ENCODE data around the gene NCEH1. TPM values are rescaled to one million over a fixed set of nuclear protein-coding genes. Genes with fewer than 3 reads are reported as not detected.

Gene NCEH1
- total and polyA plus RNA-seq, 10 donors = 3.8 to 30.7 (median 16.9) TPM

GRCh38 chr3:172694573-172695246, 16.2 kb downstream of the NCEH1 start:
- intact Hi-C loops (cut with DNase I; ENCODE audit: low total_unique reads) = no loop called here

GRCh38 chr3:172692751-172693338, 18.0 kb downstream of the NCEH1 start:
- TF ChIP-seq POLR2AphosphoS5 (IDR thresholded peaks at IDR 0.05) (no peak), POLR2A (IDR thresholded peaks at IDR 0.05) (no peak), CTCF (IDR thresholded peaks at IDR 0.05 in 8 of 11, conservative IDR thresholded peaks at IDR 0.05 in 3 of 11) (no peak)
- 53 to 68% (median 64%) methylated on average over 2 of the region's 2 CpGs for WGBS, 5 donors
- intact Hi-C loops (cut with DNase I; ENCODE audit: low total_unique reads) = no loop called here

More at GRCh38 chr3:172694573-172695246, 16.2 kb downstream of the NCEH1 start:
- no peaks in the 10 kb centered on the region for H3K36me3 ChIP-seq
- H3K27ac ChIP-seq = no peak overlapping the region
- H3K4me1 ChIP-seq = peaks cover 0 to 36% (median 23%) of the 10 kb centered on the region in 6 donors
- H3K9me3 ChIP-seq = no peaks in the 10 kb centered on the region
- no peak overlapping the region for H3K4me3 ChIP-seq
- TF ChIP-seq POLR2A (IDR thresholded peaks at IDR 0.05) (no peak), POLR2AphosphoS5 (IDR thresholded peaks at IDR 0.05) (no peak), CTCF (IDR thresholded peaks at IDR 0.05 in 8 of 11, conservative IDR thresholded peaks at IDR 0.05 in 3 of 11) (no peak)
- 65 to 85% (median 77%) methylated on average over 4 of the region's 4 CpGs for WGBS, 5 donors
- no peaks in the 10 kb centered on the region for H3K27me3 ChIP-seq (replicated peaks in 1 of 7)
- DNase-seq = no peak

GRCh38 chr3:172690936-172691335, 19.9 kb downstream of the NCEH1 start:
- WGBS, 5 donors = 90 to 100% (median 96%) methylated on average over 1 of the region's 1 CpG
- no peak for DNase-seq
- H3K4me1 ChIP-seq = peaks cover 0 to 19% (median 10%) of the 10 kb centered on the region in 6 donors
- no peaks in the 10 kb centered on the region for H3K27me3 ChIP-seq (replicated peaks in 1 of 7)
- H3K9me3 ChIP-seq = no peaks in the 10 kb centered on the region
- H3K36me3 ChIP-seq = no peaks in the 10 kb centered on the region
- H3K4me3 ChIP-seq = no peak overlapping the region
- TF ChIP-seq POLR2A (IDR thresholded peaks at IDR 0.05) (no peak), POLR2AphosphoS5 (IDR thresholded peaks at IDR 0.05) (no peak), CTCF (IDR thresholded peaks at IDR 0.05 in 8 of 11, conservative IDR thresholded peaks at IDR 0.05 in 3 of 11) (no peak)
- intact Hi-C loops (cut with DNase I; ENCODE audit: low total_unique reads) = no loop called here
- no peak overlapping the region for H3K27ac ChIP-seq

More at GRCh38 chr3:172692751-172693338, 18.0 kb downstream of the NCEH1 start:
- no peaks in the 10 kb centered on the region for H3K9me3 ChIP-seq
- peaks cover 0 to 20% (median 10%) of the 10 kb centered on the region in 6 donors for H3K4me1 ChIP-seq
- no peak overlapping the region for H3K4me3 ChIP-seq
- no peaks in the 10 kb centered on the region for H3K27me3 ChIP-seq (replicated peaks in 1 of 7)
- peak overlapping the region in 3 of 8 donors; percentile 12 to 36 (median 14) for H3K27ac ChIP-seq
- DNase-seq = no peak
- H3K36me3 ChIP-seq = no peaks in the 10 kb centered on the region

- DNase-seq = no peak
- Histone ChIP-seq H3K9me3 (no peaks in the 10 kb centered on the region), H3K27me3 (replicated peaks in 1 of 7) (no peaks in the 10 kb centered on the region), H3K4me1 (peaks cover 0 to 15% (median 10%) of the 10 kb centered on the region in 6 donors), H3K4me3 (no peak overlapping the region), H3K27ac (no peak overlapping the region), H3K36me3 (no peaks in the 10 kb centered on the region)
- intact Hi-C loops (cut with DNase I; ENCODE audit: low total_unique reads) = no loop called here
- TF ChIP-seq POLR2AphosphoS5 (IDR thresholded peaks at IDR 0.05) (no peak), POLR2A (IDR thresholded peaks at IDR 0.05) (no peak), CTCF (IDR thresholded peaks at IDR 0.05 in 8 of 11, conservative IDR thresholded peaks at IDR 0.05 in 3 of 11) (no peak)
- WGBS, 5 donors = 81 to 94% (median 87%) methylated on average over 4 of the region's 4 CpGs
Observed at GRCh38 chr3:172688588-172688987, 22.3 kb downstream of the NCEH1 start.

Measured in spleen (tissue), 11 donors.